ENCODE results near the gene KLK8. TPM values are rescaled to one million over a fixed set of nuclear protein-coding genes. Genes with fewer than 3 reads are reported as not detected.

The KLK8 gene
- total and polyA plus RNA-seq, 2 experiments from 2014 or later: 4.9 to 14.6 TPM

GRCh38 chr19:50949861-50950260 lies 51.5 kb downstream of the KLK8 start:
- no peaks in the 10 kb centered on the region for H4K20me1 ChIP-seq (replicated peaks; ENCODE audit: insufficient read depth)
- Mint-ChIP-seq H3K27ac (no peak overlapping the region), H3K36me3 (ENCODE audit: low read depth) (no peaks in the 10 kb centered on the region; the same call in 2 of the 3 replicates), H3K4me1 (peaks cover 8% of the 10 kb centered on the region), H3K4me3 (no peak overlapping the region), H3K9me3 (peaks cover 13% of the 10 kb centered on the region), H3K27me3 (ENCODE audit: insufficient read depth, low read depth, poor library complexity) (peaks cover 8% of the 10 kb centered on the region)
- DNase-seq (ENCODE audit: low spot score): peak; percentile 27
- no peak overlapping the region for H3K27ac ChIP-seq (ENCODE audit: low read depth)
- no peak overlapping the region for H3K4me2 ChIP-seq
- H3K4me1 ChIP-seq (ENCODE audit: insufficient read depth): peaks cover 9% of the 10 kb centered on the region; the same call in 1 of the 2 replicates
- H3K27me3 ChIP-seq (ENCODE audit: insufficient read depth): no peaks in the 10 kb centered on the region
- ATAC-seq: no peak
- H3F3A ChIP-seq (replicated peaks; ENCODE audit: low read depth): no peaks in the 10 kb centered on the region
- H3K79me2 ChIP-seq (replicated peaks; ENCODE audit: insufficient read depth): no peaks in the 10 kb centered on the region
- H2AFZ ChIP-seq: no peak overlapping the region
- no peaks in the 10 kb centered on the region for H3K9me2 ChIP-seq (ENCODE audit: insufficient read depth)
- no peak overlapping the region for H3K4me3 ChIP-seq
- no peak for TF ChIP-seq NANOG (IDR thresholded peaks at IDR 0.05; ENCODE audit: borderline replicate concordance)
- peak in 1 of 2 experiments; percentile 33; a peak in 2 of 4 replicates for TF ChIP-seq CTCF (conservative IDR thresholded peaks at IDR 0.05; ENCODE audit: low read depth in 2 of 2)
- no peaks in the 10 kb centered on the region for H3K36me3 ChIP-seq (ENCODE audit: insufficient read depth)

- Histone ChIP-seq H3K9me2 (ENCODE audit: insufficient read depth) (no peaks in the 10 kb centered on the region), H3K27ac (ENCODE audit: low read depth) (no peak overlapping the region), H3K36me3 (ENCODE audit: insufficient read depth) (no peaks in the 10 kb centered on the region), H3K4me2 (no peak overlapping the region), H3K79me2 (replicated peaks; ENCODE audit: insufficient read depth) (no peaks in the 10 kb centered on the region), H4K20me1 (replicated peaks; ENCODE audit: insufficient read depth) (no peaks in the 10 kb centered on the region), H2AFZ (no peak overlapping the region), H3F3A (replicated peaks; ENCODE audit: low read depth) (no peaks in the 10 kb centered on the region), H3K4me1 (ENCODE audit: insufficient read depth) (no peaks in the 10 kb centered on the region), H3K4me3 (no peak overlapping the region), H3K27me3 (ENCODE audit: insufficient read depth) (no peaks in the 10 kb centered on the region)
- Mint-ChIP-seq H3K9me3 (peaks cover 32% of the 10 kb centered on the region), H3K27me3 (ENCODE audit: insufficient read depth, low read depth, poor library complexity) (peaks cover 5% of the 10 kb centered on the region), H3K4me3 (no peak overlapping the region), H3K4me1 (peaks cover under 1% of the 10 kb centered on the region; the same call in 1 of the 3 replicates), H3K27ac (no peak overlapping the region), H3K36me3 (ENCODE audit: low read depth) (peaks cover under 1% of the 10 kb centered on the region; the same call in 1 of the 3 replicates)
- ATAC-seq (no peak), DNase-seq (ENCODE audit: low spot score) (no peak)
- TF ChIP-seq EZH2phosphoT487 (IDR thresholded peaks at IDR 0.05; ENCODE audit: unreplicated experiment) (no peak), CREB1 (CRISPR knock-in tag; IDR thresholded peaks at IDR 0.05; ENCODE audit: low read depth) (no peak), ETS1 (IDR thresholded peaks at IDR 0.05) (no peak), ZNF114 (CRISPR knock-in tag; IDR thresholded peaks at IDR 0.05) (no peak), POLR2AphosphoS5 (IDR thresholded peaks at IDR 0.05; ENCODE audit: low read depth) (no peak), JUNB (IDR thresholded peaks at IDR 0.05; ENCODE audit: unreplicated experiment) (no peak), ZNF462 (CRISPR knock-in tag; IDR thresholded peaks at IDR 0.05) (no peak), CTCF (conservative IDR thresholded peaks at IDR 0.05; ENCODE audit: low read depth in 2 of 2) (no peak)
These were observed 54.3 kb downstream of the KLK8 start for GRCh38 chr19:50947123-50947522.

All from GM23338 (cell line).